Epithelial cell of prostate (primary cell): ENCODE measurements around the gene RTBDN.

Experiments used
- DNase-seq: peaks from one replicate; pipeline ENCODE4 v3.0.0-alpha.2; 2011; ENCODE audit warnings: low read depth, low spot score
- H3K27ac ChIP-seq: fragments of 450-650 bp; 2 replicates; pipeline ENCODE4 v1.5.1; 2017; ENCODE audit warnings: mild to moderate bottlenecking

Gene RTBDN

GRCh38 chr19:12783849-12784393 is 50.5 kb downstream of the RTBDN start:
- no peak for DNase-seq
- H3K27ac ChIP-seq: peak overlapping the region; percentile 100

- DNase-seq: no peak
- H3K27ac ChIP-seq: peak overlapping the region; percentile 100
Measured at GRCh38 chr19:12783291-12783848, 51.0 kb downstream of the RTBDN start.

- peak overlapping the region; percentile 100 for H3K27ac ChIP-seq
- no peak for DNase-seq
Measured at GRCh38 chr19:12782424-12783290, 51.7 kb downstream of the RTBDN start.

- no peak for DNase-seq
- peak overlapping the region; percentile 100 for H3K27ac ChIP-seq
Measured at GRCh38 chr19:12782174-12782423, 52.3 kb downstream of the RTBDN start.

GRCh38 chr19:12779162-12779993 is 55.0 kb downstream of the RTBDN start:
- no peak for DNase-seq
- peak overlapping the region; percentile 92 for H3K27ac ChIP-seq

DNA sequence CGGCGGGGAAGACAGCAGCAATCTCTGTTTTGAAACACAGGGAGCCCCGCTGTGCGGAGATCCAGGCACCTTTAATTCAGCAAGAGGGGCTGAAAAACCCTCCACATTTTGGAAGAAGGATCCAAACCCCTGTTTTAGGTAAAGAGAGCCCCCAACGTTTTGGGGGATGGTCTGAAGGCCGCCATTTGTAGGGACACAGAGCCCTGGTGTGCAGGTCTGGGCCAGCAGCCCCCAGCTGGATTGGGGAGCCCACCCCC is 55.5 kb downstream of the RTBDN start:
- peak overlapping the region; percentile 92 for H3K27ac ChIP-seq
- no peak for DNase-seq

DNA sequence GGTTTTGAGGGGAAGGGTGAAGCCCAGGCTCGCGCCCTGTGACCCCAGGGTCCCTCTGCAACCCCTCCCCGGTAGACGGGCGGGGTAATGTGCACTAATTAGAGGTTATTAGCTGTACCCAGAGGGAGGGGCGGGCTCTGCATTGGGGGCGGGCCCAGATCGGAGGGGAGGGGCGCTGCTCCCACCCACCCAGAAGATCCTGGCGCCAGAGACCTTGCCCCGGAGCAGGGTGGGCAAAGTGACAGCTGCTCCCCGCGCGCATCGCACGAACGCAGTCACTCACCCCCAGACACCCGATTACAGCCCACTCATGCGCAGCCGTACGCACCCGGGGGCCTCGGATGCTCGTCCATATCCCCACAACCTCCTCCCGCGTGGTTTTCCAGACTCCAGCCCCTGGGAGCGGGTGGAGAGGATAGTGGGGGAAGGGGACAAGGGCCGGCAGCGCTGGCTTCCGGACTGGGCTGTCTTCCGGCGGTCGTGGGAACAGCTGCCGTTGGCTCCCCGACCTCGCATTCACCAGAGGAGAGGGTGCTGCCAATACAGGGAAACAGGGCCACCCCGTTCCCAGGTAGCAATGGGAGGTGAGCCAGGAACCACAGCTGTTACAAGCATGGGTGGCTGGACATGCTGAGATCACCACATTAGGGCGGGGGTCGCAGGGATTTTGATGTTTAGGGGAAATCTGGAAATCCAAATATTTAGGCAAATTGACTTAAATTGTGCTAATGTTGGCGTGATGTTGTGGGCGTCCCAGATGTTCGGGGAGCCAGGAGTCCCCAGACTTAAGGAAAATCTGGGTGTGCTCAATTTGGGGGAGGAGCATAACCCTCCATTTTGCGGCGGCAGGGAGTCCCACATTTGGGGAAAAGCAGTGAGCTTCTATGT is 56.1 kb downstream of the RTBDN start:
- DNase-seq: no peak
- peak overlapping the region; percentile 92 for H3K27ac ChIP-seq

DNA sequence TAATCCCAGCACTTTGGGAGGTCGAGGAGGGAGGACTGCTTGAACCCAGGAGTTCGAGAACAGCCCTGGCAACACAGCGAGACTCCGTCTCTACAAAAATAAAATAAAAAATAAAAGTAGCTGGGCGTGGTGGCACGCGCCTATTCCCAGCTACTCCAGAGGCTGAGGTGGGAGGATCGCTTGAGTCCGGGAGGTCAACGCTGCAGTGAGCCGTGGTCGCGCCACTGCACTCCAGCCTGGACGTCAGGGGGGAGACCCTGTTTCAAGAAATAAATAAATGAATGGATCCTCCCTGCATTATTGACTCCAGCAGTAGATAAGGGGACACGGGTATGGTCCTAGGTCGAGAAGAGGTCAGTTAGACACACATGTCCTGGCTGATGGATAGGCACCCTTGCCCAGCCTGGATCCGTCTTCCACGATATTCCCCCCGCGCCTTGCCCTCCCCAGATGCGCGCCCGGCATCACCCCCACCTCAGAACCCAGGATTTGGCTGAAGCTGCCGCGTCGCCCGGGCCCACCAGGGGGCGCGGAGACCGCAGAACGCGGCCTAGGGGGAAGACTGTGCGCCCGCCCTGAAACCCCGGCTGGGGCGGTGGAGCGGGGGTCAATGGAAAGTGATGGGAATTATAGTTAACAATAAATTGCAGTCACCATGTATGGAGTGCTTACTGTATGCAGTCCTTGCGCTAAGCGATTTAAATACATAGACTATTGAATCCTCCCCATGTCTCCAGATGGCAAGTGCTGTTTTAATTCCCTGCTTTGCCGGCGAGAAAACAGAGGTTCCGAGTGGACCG is 57.0 kb downstream of the RTBDN start:
- peak overlapping the region; percentile 92 for H3K27ac ChIP-seq
- DNase-seq: no peak
